ENCODE data around the gene RCHY1. TPM values are rescaled to one million over a fixed set of nuclear protein-coding genes. Genes with fewer than 3 reads are reported as not detected.

The RCHY1 gene
- total RNA-seq: 40.5 to 44.6 TPM (median 42.9 TPM) in 3 replicates

GRCh38 chr4:75514131-75514948 lies at the start of gene RCHY1, which contains the start of gene THAP6:
TSS of gene RCHY1 (minus strand) at chr4:75514403. CDS start at chr4:75514286, 117 bp downstream.
TSS of gene THAP6 (plus strand) at chr4:75514473. CDS start at chr4:75515453, 980 bp downstream.
- H3K9me3 Mint-ChIP-seq: peaks cover 4% of the 10 kb centered on the region
- no peak within 1 kb of the TSS for H3K4me3 Mint-ChIP-seq
- H3K4me1 Mint-ChIP-seq: peaks cover 27% of the 10 kb centered on the region
- TF ChIP-seq CTCF (IDR thresholded peaks at IDR 0.05; ENCODE audit: unreplicated experiment): no peak
- peaks cover 24% of the 10 kb centered on the region for H3K36me3 Mint-ChIP-seq
- peak; percentile 87 to 92 for DNase-seq (ENCODE audit: low spot score in 2 of 2, unreplicated experiment in 2 of 2)
- H3K27me3 Mint-ChIP-seq (ENCODE audit: low read depth): no peaks in the 10 kb centered on the region
- H3K27ac Mint-ChIP-seq: peak within 1 kb of the TSS; percentile 98

- TF ChIP-seq CTCF (IDR thresholded peaks at IDR 0.05; ENCODE audit: unreplicated experiment): no peak
- H3K4me3 Mint-ChIP-seq: peak overlapping the region; percentile 9
- H3K4me1 Mint-ChIP-seq: peaks cover 25% of the 10 kb centered on the region
- no peaks in the 10 kb centered on the region for H3K27me3 Mint-ChIP-seq (ENCODE audit: low read depth)
- H3K27ac Mint-ChIP-seq: peak overlapping the region; percentile 93
- DNase-seq (ENCODE audit: low spot score in 2 of 2, unreplicated experiment in 2 of 2): no peak
- H3K36me3 Mint-ChIP-seq: no peaks in the 10 kb centered on the region
- no peaks in the 10 kb centered on the region for H3K9me3 Mint-ChIP-seq
Measured at GRCh38 chr4:75561789-75562188, 47.6 kb upstream of the RCHY1 start.

GRCh38 chr4:75557696-75558095 lies 43.5 kb upstream of the RCHY1 start:
- Mint-ChIP-seq H3K9me3 (no peaks in the 10 kb centered on the region), H3K36me3 (no peaks in the 10 kb centered on the region), H3K27me3 (ENCODE audit: low read depth) (peaks cover 1% of the 10 kb centered on the region), H3K4me1 (peaks cover 40% of the 10 kb centered on the region), H3K4me3 (no peak overlapping the region), H3K27ac (no peak overlapping the region)
- TF ChIP-seq CTCF (IDR thresholded peaks at IDR 0.05; ENCODE audit: unreplicated experiment): no peak
- DNase-seq (ENCODE audit: low spot score in 2 of 2, unreplicated experiment in 2 of 2): no peak

GRCh38 chr4:75555294-75556164 lies 41.3 kb upstream of the RCHY1 start, which contains the start of gene ODAPH:
TSS of gene ODAPH (plus strand) at chr4:75556066. CDS start at chr4:75556083, 17 bp downstream.
- Mint-ChIP-seq H3K36me3 (no peaks in the 10 kb centered on the region), H3K9me3 (no peaks in the 10 kb centered on the region), H3K4me1 (peaks cover 39% of the 10 kb centered on the region), H3K27me3 (ENCODE audit: low read depth) (peaks cover 1% of the 10 kb centered on the region), H3K4me3 (no peak within 1 kb of the TSS), H3K27ac (no peak within 1 kb of the TSS)
- peak; percentile 17 for TF ChIP-seq CTCF (IDR thresholded peaks at IDR 0.05; ENCODE audit: unreplicated experiment)
- no peak for DNase-seq (ENCODE audit: low spot score in 2 of 2, unreplicated experiment in 2 of 2)

- Mint-ChIP-seq H3K36me3 (no peaks in the 10 kb centered on the region), H3K4me1 (peaks cover 31% of the 10 kb centered on the region), H3K4me3 (no peak overlapping the region), H3K9me3 (no peaks in the 10 kb centered on the region), H3K27ac (no peak overlapping the region), H3K27me3 (ENCODE audit: low read depth) (peaks cover 1% of the 10 kb centered on the region)
- DNase-seq (ENCODE audit: low spot score in 2 of 2, unreplicated experiment in 2 of 2): no peak
- no peak for TF ChIP-seq CTCF (IDR thresholded peaks at IDR 0.05; ENCODE audit: unreplicated experiment)
Measured at GRCh38 chr4:75552452-75552851, 38.2 kb upstream of the RCHY1 start.

Data from mesothelial cell of epicardium (in vitro differentiated cells).